ENCODE data around the gene PLCB4.

Gene PLCB4

DNA sequence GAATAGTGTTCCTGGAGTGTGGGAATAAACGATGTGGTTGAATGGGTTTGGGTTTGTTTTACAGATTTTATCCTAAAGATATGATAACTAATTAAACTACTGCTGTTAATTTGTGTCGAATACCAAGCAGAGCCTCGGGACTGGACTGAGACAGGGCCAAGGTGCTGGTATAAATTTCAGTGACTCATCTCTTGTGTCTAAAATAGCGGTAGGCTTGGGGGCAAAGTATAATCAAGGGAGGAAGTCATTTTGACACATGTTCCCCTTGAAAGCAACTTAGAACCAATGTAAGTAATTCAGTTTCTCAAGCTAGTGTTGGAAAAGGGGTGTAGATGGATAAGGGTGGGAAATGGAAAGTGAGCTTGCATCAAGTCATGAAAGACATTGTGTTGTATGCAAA, 108.4 kb downstream of the PLCB4 start:
- DNase-seq (ENCODE audit: low read depth in 2 of 2): no peak

GRCh38 chr20:9179193-9179802, 110.4 kb downstream of the PLCB4 start:
- no peak for DNase-seq (ENCODE audit: low read depth in 2 of 2)

DNA sequence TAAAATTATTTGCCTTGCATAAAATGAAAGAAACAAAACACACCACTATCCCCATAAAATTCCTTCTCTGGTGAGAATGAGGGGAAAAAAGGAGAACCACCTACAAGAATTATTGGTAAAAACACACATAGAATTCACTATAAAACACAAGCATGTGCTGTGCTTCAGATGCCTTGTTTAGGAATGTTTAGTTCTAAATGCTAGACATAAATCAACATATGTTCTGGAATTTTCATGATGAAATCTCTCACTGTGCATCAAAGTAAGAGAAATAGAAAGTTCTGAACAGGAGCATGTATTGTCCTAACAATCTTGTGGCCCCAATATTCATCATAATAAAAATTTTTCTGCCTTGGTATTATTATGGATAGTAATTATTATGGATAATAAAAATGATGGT, 111.0 kb downstream of the PLCB4 start:
- no peak for DNase-seq (ENCODE audit: low read depth in 2 of 2)

DNA sequence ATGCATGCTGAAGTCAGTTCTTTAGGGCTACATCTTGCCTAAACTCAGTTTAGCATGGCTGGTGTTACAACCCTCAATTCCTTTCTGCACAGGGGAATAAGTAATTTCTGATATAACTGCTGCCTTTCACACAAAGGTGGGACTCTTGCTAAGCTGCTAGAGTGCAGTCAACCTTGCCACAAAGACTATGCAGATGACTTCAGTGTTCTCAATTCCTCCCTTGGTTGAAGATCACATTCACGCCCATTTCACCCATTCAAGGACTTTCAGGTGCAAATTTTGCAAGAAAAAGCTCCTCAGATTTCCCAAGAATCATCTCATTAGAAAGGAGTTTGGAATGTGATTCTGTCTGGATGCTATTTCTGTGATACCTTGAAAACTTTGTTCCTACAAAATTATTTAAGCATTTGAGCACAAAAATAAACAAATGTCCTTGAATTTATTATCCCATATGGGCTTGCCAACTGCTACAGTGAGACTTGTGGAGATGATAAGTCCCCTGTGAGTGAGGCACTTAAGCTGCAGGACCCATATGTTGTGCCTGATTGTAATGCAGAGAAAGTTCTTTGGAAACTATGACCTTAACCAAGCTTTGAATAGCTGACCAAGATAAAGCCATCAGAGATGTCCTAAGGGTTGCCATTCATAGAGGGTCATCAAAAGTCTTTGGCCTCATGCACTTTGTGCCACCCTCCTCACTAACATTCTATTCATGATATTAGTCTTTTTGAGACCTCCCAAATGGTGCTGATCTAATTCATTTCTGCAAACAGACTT, 111.8 kb downstream of the PLCB4 start:
- no peak for DNase-seq (ENCODE audit: low read depth in 2 of 2)

GRCh38 chr20:9185511-9185910, 116.6 kb downstream of the PLCB4 start:
- no peak for DNase-seq (ENCODE audit: low read depth in 2 of 2)

- DNase-seq (ENCODE audit: low read depth in 2 of 2): no peak
These were observed 117.5 kb downstream of the PLCB4 start for GRCh38 chr20:9186396-9186795.

DNA sequence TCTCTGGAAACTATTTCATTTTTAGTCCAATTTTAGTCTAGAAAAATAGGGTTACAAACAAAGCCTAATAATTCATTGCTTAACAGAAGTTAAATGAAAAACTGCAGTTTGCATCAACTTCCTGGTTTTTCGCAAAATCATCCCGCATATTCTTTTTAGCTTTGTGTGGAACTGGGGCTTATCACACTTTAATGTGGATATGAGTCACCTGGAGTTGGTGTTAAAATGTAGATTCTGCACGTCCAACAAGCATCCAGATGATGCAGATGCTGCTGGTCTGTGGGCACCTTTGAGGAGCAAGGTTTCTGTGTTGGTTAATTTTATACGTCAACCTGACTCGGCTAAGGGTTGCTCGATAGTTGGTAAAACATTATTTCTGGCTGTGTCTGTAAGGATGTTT, 126.1 kb downstream of the PLCB4 start:
- no peak for DNase-seq (ENCODE audit: low read depth in 2 of 2)

DNA sequence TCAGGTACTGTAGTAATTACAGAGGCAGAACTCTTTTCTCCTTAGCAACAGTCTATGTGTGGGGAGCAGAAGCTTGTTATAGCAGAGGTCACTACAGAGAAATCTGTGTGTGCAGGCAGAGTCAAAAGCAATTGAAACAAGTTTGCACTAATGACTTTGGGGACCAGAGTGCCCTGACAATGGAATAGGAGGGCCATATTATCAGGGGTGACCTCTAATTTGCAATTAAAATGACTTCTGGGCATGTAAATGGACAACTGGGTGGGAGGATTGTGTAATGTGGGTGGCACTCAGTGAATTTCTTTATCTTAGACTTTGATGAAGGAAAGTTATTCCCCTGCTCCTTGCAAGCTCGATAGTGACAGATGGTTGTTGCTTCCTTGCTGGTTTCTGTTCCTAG, 127.2 kb downstream of the PLCB4 start:
- DNase-seq (ENCODE audit: low read depth in 2 of 2): no peak

- DNase-seq (ENCODE audit: low read depth in 2 of 2): no peak
These were observed 129.6 kb downstream of the PLCB4 start for GRCh38 chr20:9198460-9198859.

DNA sequence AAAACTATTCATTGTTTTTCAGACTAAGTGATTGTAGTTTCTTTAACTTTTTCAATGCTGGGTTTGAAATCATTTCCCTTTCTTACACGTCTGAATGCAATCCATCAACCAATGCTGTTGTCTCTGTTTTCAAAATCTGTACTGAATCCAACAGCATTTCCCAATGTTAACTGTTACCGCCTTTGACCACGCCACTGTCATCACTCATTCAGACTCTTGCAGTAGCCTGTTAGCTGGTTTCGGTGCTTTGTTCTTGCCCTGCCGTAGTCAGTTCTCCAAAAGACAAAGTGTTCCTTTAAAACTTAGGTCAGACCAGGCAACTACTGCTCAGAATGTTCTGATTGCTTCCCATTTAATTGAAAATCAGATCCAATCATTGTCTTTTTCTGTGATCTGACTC, 131.3 kb downstream of the PLCB4 start:
- DNase-seq (ENCODE audit: low read depth in 2 of 2): no peak

DNA sequence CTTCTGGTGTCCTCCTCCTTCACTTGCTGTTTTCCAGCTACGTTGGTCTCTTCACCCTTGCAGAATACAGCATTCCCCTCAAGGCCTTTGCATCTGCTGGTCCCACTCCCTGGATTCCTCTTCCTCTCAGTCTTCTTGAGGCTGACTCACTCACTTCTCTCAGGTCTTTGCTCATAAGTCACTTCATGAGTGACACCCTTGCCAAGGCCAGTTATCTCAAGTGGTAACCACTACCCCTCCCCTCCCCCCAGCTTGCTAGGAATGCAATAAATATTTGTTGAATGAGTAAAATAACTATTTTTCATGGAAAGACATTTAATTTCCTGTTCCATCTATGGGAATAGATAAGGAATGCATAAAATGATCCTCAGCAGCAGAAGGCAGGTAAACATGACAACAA, 131.7 kb downstream of the PLCB4 start:
- no peak for DNase-seq (ENCODE audit: low read depth in 2 of 2)

DNA sequence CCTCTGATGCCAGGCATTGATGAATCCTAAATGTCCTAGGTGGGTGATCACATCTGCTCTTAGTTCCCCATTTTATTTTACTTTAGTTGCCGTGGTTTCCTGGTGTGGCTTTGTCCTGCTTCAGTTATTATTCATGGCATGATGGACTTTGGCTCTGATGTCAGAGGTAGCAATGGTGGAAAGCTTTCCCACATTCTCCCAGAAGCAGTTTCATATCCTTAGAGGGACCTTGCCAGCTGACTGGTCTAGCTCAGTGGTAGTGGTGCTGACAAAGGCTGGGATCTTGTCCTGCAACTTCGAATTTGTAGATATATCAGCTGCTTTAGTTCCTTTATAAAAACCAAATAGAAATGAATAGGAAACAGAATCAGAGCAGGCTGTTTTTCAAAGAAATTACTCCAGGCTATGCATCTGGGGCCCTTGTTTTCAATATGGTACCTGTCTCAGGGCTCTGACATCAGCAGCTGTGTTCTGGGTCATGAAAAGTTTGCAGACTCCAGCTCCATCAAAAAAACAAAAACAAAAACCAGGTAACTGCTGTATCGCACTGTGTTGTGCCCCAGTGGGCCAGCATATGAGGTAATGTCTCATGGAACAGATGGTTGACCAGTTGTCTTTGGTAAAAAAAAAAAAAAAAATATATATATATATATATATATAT, 133.7 kb downstream of the PLCB4 start:
- DNase-seq (ENCODE audit: low read depth in 2 of 2): no peak

DNA sequence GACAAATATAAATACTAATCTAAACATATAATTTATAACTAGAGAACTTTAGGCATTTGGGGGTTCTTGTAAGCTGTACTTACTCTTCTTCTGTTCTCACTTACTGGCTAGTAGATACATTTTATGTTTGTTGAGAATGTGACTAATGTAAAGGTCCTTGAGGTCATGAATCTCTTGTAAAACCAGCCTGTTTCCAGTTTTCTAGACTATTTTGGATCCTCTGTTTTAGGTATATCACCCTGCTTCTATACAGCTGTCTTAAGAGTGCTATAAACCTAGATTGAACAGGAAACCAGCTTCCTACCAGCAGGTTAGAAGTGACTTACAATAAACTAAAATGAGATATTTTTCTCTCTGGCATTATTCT, 134.2 kb downstream of the PLCB4 start:
- no peak for DNase-seq (ENCODE audit: low read depth in 2 of 2)

- DNase-seq (ENCODE audit: low read depth in 2 of 2): no peak
These were observed 136.1 kb downstream of the PLCB4 start for GRCh38 chr20:9204979-9205378.

DNA sequence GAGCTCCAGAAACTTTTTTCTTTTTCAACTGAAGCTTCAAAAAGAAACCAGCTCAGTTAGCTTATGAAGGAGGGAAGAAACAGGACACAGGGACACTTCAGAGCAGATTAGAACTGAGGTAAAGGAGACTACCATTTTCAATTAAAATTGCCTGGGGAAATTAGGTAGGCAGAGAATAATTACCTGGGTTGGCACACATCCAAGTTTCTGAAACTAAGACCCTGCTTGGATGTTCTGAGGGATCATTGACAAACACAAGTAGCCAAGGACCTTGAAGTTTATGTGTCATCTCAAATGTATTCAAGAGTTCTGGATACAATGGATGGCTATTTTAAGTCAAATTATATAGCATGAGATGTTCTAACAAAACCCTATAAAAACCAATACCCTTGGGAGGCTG, 137.6 kb downstream of the PLCB4 start:
- no peak for DNase-seq (ENCODE audit: low read depth in 2 of 2)

DNA sequence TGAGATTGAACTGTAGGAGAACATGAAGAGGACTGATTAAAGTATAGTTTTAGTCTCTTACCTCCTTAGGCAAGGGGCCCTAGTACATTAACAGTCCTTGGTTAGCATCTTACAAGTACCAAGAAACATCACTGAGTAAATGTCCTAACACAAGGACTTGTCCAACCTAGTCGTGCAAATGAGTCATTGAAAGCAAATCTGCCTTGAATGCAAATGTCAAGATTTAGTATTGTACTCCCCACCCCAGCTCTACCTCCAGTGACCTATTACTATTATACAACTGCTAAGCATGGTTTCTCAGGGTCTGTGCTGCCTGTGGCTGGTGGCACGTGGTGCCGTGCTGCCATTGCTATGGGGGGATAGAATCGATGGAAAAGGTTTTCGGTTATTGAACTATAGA, 138.4 kb downstream of the PLCB4 start:
- no peak for DNase-seq (ENCODE audit: low read depth in 2 of 2)

GRCh38 chr20:9210356-9210755, 141.5 kb downstream of the PLCB4 start:
- DNase-seq (ENCODE audit: low read depth in 2 of 2): no peak

DNA sequence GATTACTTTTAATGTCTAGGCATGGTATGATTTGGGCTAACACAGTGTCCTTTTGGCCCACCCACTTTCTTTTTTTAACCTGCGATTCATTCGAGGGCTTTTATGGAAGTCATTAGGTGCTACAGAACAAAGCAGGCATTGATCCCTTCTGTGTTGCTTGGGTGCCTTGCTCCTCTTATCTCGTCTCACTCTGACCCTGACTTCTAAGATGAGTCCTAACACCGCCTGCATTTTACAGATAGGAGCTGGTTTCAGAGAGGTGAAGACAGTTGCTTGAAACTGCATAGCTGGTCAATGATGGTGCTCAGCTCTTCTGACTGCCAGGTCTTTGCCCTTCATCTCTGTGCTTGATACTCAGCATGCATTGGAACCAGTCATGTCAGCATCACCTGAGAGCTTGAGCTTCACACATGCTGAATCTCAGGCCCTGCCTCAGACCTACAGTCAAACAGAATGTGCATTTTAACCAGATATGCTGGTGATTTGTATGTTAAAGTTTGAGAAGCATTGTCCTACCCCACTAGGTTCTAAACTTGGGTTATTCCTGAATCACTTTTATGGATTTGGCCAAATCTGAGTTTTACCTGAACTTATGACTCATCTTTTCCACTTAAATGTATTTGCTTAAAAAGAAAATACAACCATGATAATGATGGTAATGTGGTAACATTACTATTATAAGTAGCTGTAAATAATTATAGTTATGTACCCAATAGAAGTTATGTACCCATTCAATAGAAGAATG, 142.3 kb downstream of the PLCB4 start:
- DNase-seq (ENCODE audit: low read depth in 2 of 2): no peak

DNA sequence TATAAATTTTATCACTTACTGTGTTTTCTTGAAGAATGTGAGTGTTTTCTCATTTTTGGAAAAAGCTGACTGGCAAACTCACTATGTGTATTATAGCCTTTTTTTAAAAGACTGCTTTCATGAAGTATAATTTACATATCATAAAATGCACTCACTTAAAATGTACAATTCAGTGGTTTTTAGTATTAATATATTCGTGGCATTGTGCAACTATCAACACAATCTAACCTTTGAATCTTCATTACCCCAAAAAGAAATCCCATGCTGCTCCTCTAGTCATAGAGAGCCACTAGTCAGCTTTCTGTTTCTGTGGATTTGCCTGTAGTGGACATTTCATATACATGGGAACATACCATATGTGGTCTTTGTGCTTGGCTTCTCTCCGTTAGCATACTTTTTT, 143.8 kb downstream of the PLCB4 start:
- no peak for DNase-seq (ENCODE audit: low read depth in 2 of 2)

GRCh38 chr20:9214685-9215084, 145.8 kb downstream of the PLCB4 start:
- DNase-seq (ENCODE audit: low read depth in 2 of 2): no peak

DNA sequence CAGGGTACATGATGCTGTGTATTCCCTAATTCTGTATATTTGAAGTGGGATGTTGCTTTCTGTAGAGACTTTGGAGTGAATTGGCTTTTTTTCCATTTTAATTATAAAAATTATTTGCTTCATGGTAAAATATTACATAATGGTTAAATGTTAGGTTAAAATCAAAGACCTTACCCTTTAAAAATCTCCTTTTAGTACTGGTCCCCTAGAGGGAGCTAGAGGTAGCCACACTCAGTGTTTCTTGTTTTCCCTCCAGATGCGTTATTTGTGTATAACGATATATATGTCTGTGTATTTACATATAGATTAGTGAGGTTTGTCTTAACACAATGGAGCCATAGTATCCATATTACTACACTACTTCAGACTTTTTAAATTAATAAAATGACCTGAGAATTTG, 146.7 kb downstream of the PLCB4 start:
- DNase-seq (ENCODE audit: low read depth in 2 of 2): no peak

DNA sequence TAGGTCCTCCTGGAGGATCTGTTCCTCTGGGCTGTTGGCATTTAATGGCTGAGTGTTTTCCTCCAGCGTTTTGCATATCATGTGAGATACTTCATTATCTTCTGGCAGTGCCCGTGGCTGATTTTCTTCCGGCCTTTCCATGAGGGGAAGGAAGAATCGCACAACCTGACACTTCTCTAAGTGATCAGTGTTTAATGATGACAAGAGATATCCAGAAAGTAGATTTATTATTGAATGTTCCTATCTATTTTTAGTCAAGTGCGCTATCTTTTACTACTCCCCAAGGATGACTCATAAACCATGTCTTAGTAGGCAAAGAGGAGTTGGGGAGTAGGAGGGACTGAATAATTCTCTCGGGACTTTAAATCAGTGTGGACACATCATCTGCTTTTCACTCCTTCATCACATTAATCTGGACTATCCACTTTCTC, 149.7 kb downstream of the PLCB4 start:
- DNase-seq (ENCODE audit: low read depth in 2 of 2): no peak

Measured in stimulated activated CD4-positive, alpha-beta T cell treated with anti-CD3 and anti-CD28 coated beads, Interleukin-1b, Interleukin-23, amount 100 ng/mL, for 4 hours (primary cell).